Upper lobe of left lung (tissue), 4 donors: ENCODE results near the gene CD96.

Experiments used
- POLR2AphosphoS5 ChIP-seq, 2 donors: sonication (generic); formaldehyde crosslinking; IDR thresholded peaks; one replicate each; pipeline ENCODE4 v1.5.1; 2017; ENCODE audit warnings: antibody characterized with exemption in 2 of 2
- TF ChIP-seq, protein P1 (sequence below), 6 experiments: fragments of 450-650 bp in 4 of 6; fragments of 200-600 bp in 2 of 6; sonication (generic) in 2 of 6; IDR thresholded peaks; one replicate each; pipeline ENCODE4 v1.5.1; 2016 to 2019; ENCODE audit warnings: antibody characterized with exemption in 6 of 6

- TF ChIP-seq, protein P1, sequence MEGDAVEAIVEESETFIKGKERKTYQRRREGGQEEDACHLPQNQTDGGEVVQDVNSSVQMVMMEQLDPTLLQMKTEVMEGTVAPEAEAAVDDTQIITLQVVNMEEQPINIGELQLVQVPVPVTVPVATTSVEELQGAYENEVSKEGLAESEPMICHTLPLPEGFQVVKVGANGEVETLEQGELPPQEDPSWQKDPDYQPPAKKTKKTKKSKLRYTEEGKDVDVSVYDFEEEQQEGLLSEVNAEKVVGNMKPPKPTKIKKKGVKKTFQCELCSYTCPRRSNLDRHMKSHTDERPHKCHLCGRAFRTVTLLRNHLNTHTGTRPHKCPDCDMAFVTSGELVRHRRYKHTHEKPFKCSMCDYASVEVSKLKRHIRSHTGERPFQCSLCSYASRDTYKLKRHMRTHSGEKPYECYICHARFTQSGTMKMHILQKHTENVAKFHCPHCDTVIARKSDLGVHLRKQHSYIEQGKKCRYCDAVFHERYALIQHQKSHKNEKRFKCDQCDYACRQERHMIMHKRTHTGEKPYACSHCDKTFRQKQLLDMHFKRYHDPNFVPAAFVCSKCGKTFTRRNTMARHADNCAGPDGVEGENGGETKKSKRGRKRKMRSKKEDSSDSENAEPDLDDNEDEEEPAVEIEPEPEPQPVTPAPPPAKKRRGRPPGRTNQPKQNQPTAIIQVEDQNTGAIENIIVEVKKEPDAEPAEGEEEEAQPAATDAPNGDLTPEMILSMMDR (IDR thresholded peaks at IDR 0.05), result no peak
- no peak for TF ChIP-seq POLR2AphosphoS5 (IDR thresholded peaks at IDR 0.05)
These were observed 73.9 kb downstream of the CD96 start for GRCh38 chr3:111615880-111616279.
